ENCODE results near the gene HHAT.

Gene HHAT

GRCh38 chr1:210588946-210589345 lies 260.2 kb downstream of the HHAT start:
- Mint-ChIP-seq H3K27ac (no peak overlapping the region), H3K4me1 (ENCODE audit: low read depth in 2 of 2) (peaks cover 0 to 5% of the 10 kb centered on the region in 2 donors), H3K4me3 (no peak overlapping the region), H3K9me3 (peaks cover 3 to 8% of the 10 kb centered on the region in 2 donors), H3K36me3 (ENCODE audit: insufficient read depth) (peaks cover 3% of the 10 kb centered on the region), H3K27me3 (no peaks in the 10 kb centered on the region)
- ATAC-seq (replicated peaks) (no peak), DNase-seq (no peak)

- peaks cover 3 to 8% of the 10 kb centered on the region in 2 donors for H3K9me3 Mint-ChIP-seq
- H3K4me1 Mint-ChIP-seq (ENCODE audit: low read depth in 2 of 2), result peaks cover 0 to 2% of the 10 kb centered on the region in 2 donors
- no peak overlapping the region for H3K4me3 Mint-ChIP-seq
- DNase-seq, result no peak
- no peak overlapping the region for H3K27ac Mint-ChIP-seq
- H3K36me3 Mint-ChIP-seq (ENCODE audit: insufficient read depth), result peaks cover 3% of the 10 kb centered on the region
- H3K27me3 Mint-ChIP-seq, result no peaks in the 10 kb centered on the region
- no peak for ATAC-seq (replicated peaks)
Measured at GRCh38 chr1:210591214-210591613, 262.5 kb downstream of the HHAT start.

GRCh38 chr1:210594605-210595004 lies 265.9 kb downstream of the HHAT start:
- peaks cover 5 to 8% of the 10 kb centered on the region in 2 donors for H3K9me3 Mint-ChIP-seq
- no peaks in the 10 kb centered on the region for H3K27me3 Mint-ChIP-seq
- H3K4me3 Mint-ChIP-seq, result no peak overlapping the region
- H3K36me3 Mint-ChIP-seq (ENCODE audit: insufficient read depth), result peaks cover 3% of the 10 kb centered on the region
- ATAC-seq (replicated peaks) (no peak), DNase-seq (no peak)
- H3K4me1 Mint-ChIP-seq (ENCODE audit: low read depth in 2 of 2), result peaks cover 0 to 2% of the 10 kb centered on the region in 2 donors
- no peak overlapping the region for H3K27ac Mint-ChIP-seq

- no peaks in the 10 kb centered on the region for H3K27me3 Mint-ChIP-seq
- peaks cover 0 to 2% of the 10 kb centered on the region in 2 donors for H3K4me1 Mint-ChIP-seq (ENCODE audit: low read depth in 2 of 2)
- H3K4me3 Mint-ChIP-seq, result no peak overlapping the region
- no peak overlapping the region for H3K27ac Mint-ChIP-seq
- H3K9me3 Mint-ChIP-seq, result peaks cover 0 to 2% of the 10 kb centered on the region in 2 donors
- DNase-seq (no peak), ATAC-seq (replicated peaks) (no peak)
- no peaks in the 10 kb centered on the region for H3K36me3 Mint-ChIP-seq (ENCODE audit: insufficient read depth)
Measured at GRCh38 chr1:210596641-210597040, 267.9 kb downstream of the HHAT start.

- Mint-ChIP-seq H3K27me3 (no peaks in the 10 kb centered on the region), H3K4me3 (no peak overlapping the region), H3K4me1 (ENCODE audit: low read depth in 2 of 2) (peaks cover 0 to 2% of the 10 kb centered on the region in 2 donors), H3K27ac (no peak overlapping the region), H3K36me3 (ENCODE audit: insufficient read depth) (no peaks in the 10 kb centered on the region), H3K9me3 (peaks cover 0 to 2% of the 10 kb centered on the region in 2 donors)
- DNase-seq (no peak), ATAC-seq (replicated peaks) (no peak)
Measured at GRCh38 chr1:210597555-210598134, 268.9 kb downstream of the HHAT start.

GRCh38 chr1:210598135-210598652 lies 269.5 kb downstream of the HHAT start:
- peaks cover 0 to under 1% of the 10 kb centered on the region in 2 donors for H3K4me1 Mint-ChIP-seq (ENCODE audit: low read depth in 2 of 2)
- no peaks in the 10 kb centered on the region for H3K27me3 Mint-ChIP-seq
- H3K27ac Mint-ChIP-seq, result no peak overlapping the region
- peaks cover 0 to 2% of the 10 kb centered on the region in 2 donors for H3K9me3 Mint-ChIP-seq
- DNase-seq (no peak), ATAC-seq (replicated peaks) (no peak)
- H3K36me3 Mint-ChIP-seq (ENCODE audit: insufficient read depth), result no peaks in the 10 kb centered on the region
- no peak overlapping the region for H3K4me3 Mint-ChIP-seq

GRCh38 chr1:210600421-210601159 lies 271.9 kb downstream of the HHAT start:
- H3K9me3 Mint-ChIP-seq, result peaks cover 0 to 2% of the 10 kb centered on the region in 2 donors
- H3K27me3 Mint-ChIP-seq, result no peaks in the 10 kb centered on the region
- no peaks in the 10 kb centered on the region for H3K4me1 Mint-ChIP-seq (ENCODE audit: low read depth in 2 of 2)
- H3K36me3 Mint-ChIP-seq (ENCODE audit: insufficient read depth), result no peaks in the 10 kb centered on the region
- no peak for ATAC-seq (replicated peaks)
- no peak for DNase-seq
- no peak overlapping the region for H3K4me3 Mint-ChIP-seq
- H3K27ac Mint-ChIP-seq, result no peak overlapping the region

- no peak for ATAC-seq (replicated peaks)
- Mint-ChIP-seq H3K27ac (no peak overlapping the region), H3K4me1 (ENCODE audit: low read depth in 2 of 2) (no peaks in the 10 kb centered on the region), H3K4me3 (no peak overlapping the region), H3K27me3 (no peaks in the 10 kb centered on the region), H3K36me3 (ENCODE audit: insufficient read depth) (no peaks in the 10 kb centered on the region), H3K9me3 (no peaks in the 10 kb centered on the region)
- DNase-seq, result no peak
Measured at GRCh38 chr1:210603123-210603522, 274.4 kb downstream of the HHAT start.

GRCh38 chr1:210605099-210605498 lies 276.4 kb downstream of the HHAT start:
- no peaks in the 10 kb centered on the region for H3K27me3 Mint-ChIP-seq
- ATAC-seq (replicated peaks), result no peak
- no peak for DNase-seq
- no peak overlapping the region for H3K4me3 Mint-ChIP-seq
- H3K4me1 Mint-ChIP-seq (ENCODE audit: low read depth in 2 of 2), result peaks cover 0 to 3% of the 10 kb centered on the region in 2 donors
- no peak overlapping the region for H3K27ac Mint-ChIP-seq
- H3K36me3 Mint-ChIP-seq (ENCODE audit: insufficient read depth), result no peaks in the 10 kb centered on the region
- H3K9me3 Mint-ChIP-seq, result peaks cover 0 to 2% of the 10 kb centered on the region in 2 donors

- H3K27me3 Mint-ChIP-seq, result no peaks in the 10 kb centered on the region
- no peak for DNase-seq
- H3K36me3 Mint-ChIP-seq (ENCODE audit: insufficient read depth), result no peaks in the 10 kb centered on the region
- H3K4me1 Mint-ChIP-seq (ENCODE audit: low read depth in 2 of 2), result peaks cover 0 to 9% of the 10 kb centered on the region in 2 donors
- H3K4me3 Mint-ChIP-seq, result no peak overlapping the region
- H3K27ac Mint-ChIP-seq, result no peak overlapping the region
- H3K9me3 Mint-ChIP-seq, result peaks cover 0 to 4% of the 10 kb centered on the region in 2 donors
- no peak for ATAC-seq (replicated peaks)
Measured at GRCh38 chr1:210607361-210607760, 278.7 kb downstream of the HHAT start.

- Mint-ChIP-seq H3K4me3 (no peak overlapping the region), H3K36me3 (ENCODE audit: insufficient read depth) (no peaks in the 10 kb centered on the region), H3K27me3 (no peaks in the 10 kb centered on the region), H3K4me1 (ENCODE audit: low read depth in 2 of 2) (peaks cover 0 to 9% of the 10 kb centered on the region in 2 donors), H3K27ac (no peak overlapping the region), H3K9me3 (peaks cover 0 to 6% of the 10 kb centered on the region in 2 donors)
- ATAC-seq (replicated peaks) (no peak), DNase-seq (no peak)
Measured at GRCh38 chr1:210608767-210609166, 280.1 kb downstream of the HHAT start.

GRCh38 chr1:210616356-210616755 lies 287.7 kb downstream of the HHAT start:
- no peak for DNase-seq
- H3K36me3 Mint-ChIP-seq (ENCODE audit: insufficient read depth), result peaks cover 4% of the 10 kb centered on the region
- peaks cover 0 to 4% of the 10 kb centered on the region in 2 donors for H3K9me3 Mint-ChIP-seq
- no peak overlapping the region for H3K27ac Mint-ChIP-seq
- H3K4me3 Mint-ChIP-seq, result no peak overlapping the region
- H3K27me3 Mint-ChIP-seq, result peaks cover 0 to 5% of the 10 kb centered on the region in 2 donors
- no peaks in the 10 kb centered on the region for H3K4me1 Mint-ChIP-seq (ENCODE audit: low read depth in 2 of 2)
- ATAC-seq (replicated peaks), result no peak

- ATAC-seq (replicated peaks) (no peak), DNase-seq (no peak)
- Mint-ChIP-seq H3K27me3 (peaks cover 0 to 5% of the 10 kb centered on the region in 2 donors), H3K27ac (no peak overlapping the region), H3K36me3 (ENCODE audit: insufficient read depth) (peaks cover 4% of the 10 kb centered on the region), H3K4me1 (ENCODE audit: low read depth in 2 of 2) (no peaks in the 10 kb centered on the region), H3K4me3 (no peak overlapping the region), H3K9me3 (peaks cover 0 to 2% of the 10 kb centered on the region in 2 donors)
Measured at GRCh38 chr1:210617293-210617692, 288.6 kb downstream of the HHAT start.

GRCh38 chr1:210618369-210618768 lies 289.7 kb downstream of the HHAT start:
- Mint-ChIP-seq H3K4me1 (ENCODE audit: low read depth in 2 of 2) (no peaks in the 10 kb centered on the region), H3K36me3 (ENCODE audit: insufficient read depth) (peaks cover 4% of the 10 kb centered on the region), H3K27me3 (peaks cover 0 to 5% of the 10 kb centered on the region in 2 donors), H3K9me3 (peaks cover 0 to 2% of the 10 kb centered on the region in 2 donors), H3K4me3 (no peak overlapping the region), H3K27ac (no peak overlapping the region)
- ATAC-seq (replicated peaks) (no peak), DNase-seq (no peak)

Measured in effector memory CD8-positive, alpha-beta T cell (primary cell).